HEK293 (cell line): ENCODE measurements around the gene CHSY1.

Source experiments
- CTCF ChIA-PET: fragments of 350-600 bp; formaldehyde crosslinking; extraction: SDS; loops from one replicate; lab custom pipeline; 2021; ENCODE audit warnings: antibody characterized with exemption; lab: Yijun Ruan, JAX
- POLR2A ChIA-PET: fragments of 300-600 bp; formaldehyde crosslinking; extraction: SDS; loops from one replicate; lab custom pipeline; 2020; ENCODE audit warnings: antibody characterized with exemption, inconsistent platforms; lab: Yijun Ruan, JAX
- H3K27ac ChIP-seq: fragments of 200-500 bp; sonication (Bioruptor generic); 2 replicates; pipeline ENCODE4 v1.5.1; 2014; ENCODE audit warnings: low read depth, low read length, control low read depth, inconsistent platforms; ENCODE audit errors: extremely low read depth
- H3K36me3 ChIP-seq, 2 experiments: fragments of 200-500 bp in 1 of 2; sonication (Bioruptor generic) in 1 of 2; 1 replicate in 1 of 2; 2 replicates in 1 of 2; pipeline ENCODE4 v1.5.1; 2014 to 2017; ENCODE audit warnings: inconsistent platforms in 2 of 2, low read length in 2 of 2; ENCODE audit not compliant: control insufficient read depth in 2 of 2, insufficient read depth in 1 of 2
- H3K4me1 ChIP-seq: fragments of 200-500 bp; sonication (Bioruptor generic); 2 replicates; pipeline ENCODE4 v1.5.1; 2014; ENCODE audit warnings: mild to moderate bottlenecking, low read length, inconsistent platforms; ENCODE audit not compliant: control insufficient read depth, insufficient read depth
- H3K4me3 ChIP-seq: 2 replicates; pipeline ENCODE4 v1.5.1; 2011; ENCODE audit warnings: low read depth, mild to moderate bottlenecking, control low read depth, low read length, moderate library complexity
- H3K9me3 ChIP-seq: fragments of 200-500 bp; sonication (Bioruptor generic); 2 replicates; pipeline ENCODE4 v1.5.1; 2014; ENCODE audit warnings: low read depth, low read length, inconsistent platforms; ENCODE audit not compliant: control insufficient read depth, insufficient read depth
- BCL11B ChIP-seq: fragments of 450-650 bp; formaldehyde crosslinking; IDR thresholded peaks from 2 replicates; pipeline ENCODE4 v1.5.1; 2016; ENCODE audit warnings: low read depth, missing biosample characterization, missing genetic modification characterization
- HOXC10 ChIP-seq: sonication (generic); formaldehyde crosslinking; IDR thresholded peaks from 2 replicates; pipeline ENCODE4 v1.8.1; 2023; ENCODE audit warnings: mild to moderate bottlenecking, missing genetic modification reagents
- KLF8 ChIP-seq: fragments of 450-650 bp; formaldehyde crosslinking; IDR thresholded peaks from 2 replicates; pipeline ENCODE4 v1.5.1; 2016; ENCODE audit warnings: missing biosample characterization, missing genetic modification characterization
- MZF1 ChIP-seq: fragments of 450-650 bp; formaldehyde crosslinking; IDR thresholded peaks from 2 replicates; pipeline ENCODE4 v1.5.1; 2017; ENCODE audit warnings: missing biosample characterization, missing genetic modification characterization, borderline replicate concordance
- PATZ1 ChIP-seq: fragments of 450-650 bp; formaldehyde crosslinking; IDR thresholded peaks from 2 replicates; pipeline ENCODE4 v1.5.1; 2016; ENCODE audit warnings: missing biosample characterization, missing genetic modification characterization
- PRDM2 ChIP-seq: fragments of 450-650 bp; formaldehyde crosslinking; IDR thresholded peaks from 2 replicates; pipeline ENCODE4 v1.5.1; 2016; ENCODE audit warnings: missing biosample characterization, missing genetic modification characterization, borderline replicate concordance
- SETDB1 ChIP-seq: IDR thresholded peaks from one replicate; pipeline ENCODE4 v1.6.1; 2017; ENCODE audit warnings: mild to moderate bottlenecking, low read length, moderate library complexity, mixed read lengths; ENCODE audit not compliant: insufficient read length
- ZEB2 ChIP-seq: fragments of 450-650 bp; formaldehyde crosslinking; IDR thresholded peaks from 2 replicates; pipeline ENCODE4 v1.5.1; 2016; ENCODE audit warnings: missing biosample characterization, missing genetic modification characterization
- ZFHX2 ChIP-seq: fragments of 450-650 bp; formaldehyde crosslinking; conservative IDR thresholded peaks from 2 replicates; pipeline ENCODE4 v1.5.1; 2016; ENCODE audit warnings: missing biosample characterization, missing genetic modification characterization
- ZNF175 ChIP-seq: fragments of 450-650 bp; formaldehyde crosslinking; IDR thresholded peaks from 2 replicates; pipeline ENCODE4 v1.5.1; 2016; ENCODE audit warnings: missing biosample characterization, missing genetic modification characterization
- ZNF202 ChIP-seq: fragments of 450-650 bp; formaldehyde crosslinking; IDR thresholded peaks from 2 replicates; pipeline ENCODE4 v1.5.1; 2016; ENCODE audit warnings: missing biosample characterization, missing genetic modification characterization, borderline replicate concordance
- ZNF223 ChIP-seq: fragments of 450-650 bp; formaldehyde crosslinking; IDR thresholded peaks from 2 replicates; pipeline ENCODE4 v1.5.1; 2016; ENCODE audit warnings: missing biosample characterization, missing genetic modification characterization
- ZNF23 ChIP-seq: fragments of 450-650 bp; formaldehyde crosslinking; IDR thresholded peaks from 2 replicates; pipeline ENCODE4 v1.5.1; 2016; ENCODE audit warnings: missing biosample characterization, missing genetic modification characterization, borderline replicate concordance
- ZNF24 ChIP-seq: fragments of 450-650 bp; formaldehyde crosslinking; IDR thresholded peaks from 2 replicates; pipeline ENCODE4 v1.5.1; 2016; ENCODE audit warnings: missing biosample characterization, missing genetic modification characterization
- ZNF248 ChIP-seq: fragments of 450-650 bp; formaldehyde crosslinking; IDR thresholded peaks from 2 replicates; pipeline ENCODE4 v1.5.1; 2017; ENCODE audit warnings: missing biosample characterization, missing genetic modification characterization
- ZNF266 ChIP-seq: fragments of 450-650 bp; formaldehyde crosslinking; IDR thresholded peaks from 2 replicates; pipeline ENCODE4 v1.5.1; 2016; ENCODE audit warnings: missing biosample characterization, missing genetic modification characterization, low read depth
- ZNF335 ChIP-seq: fragments of 450-650 bp; formaldehyde crosslinking; conservative IDR thresholded peaks from 2 replicates; pipeline ENCODE4 v1.5.1; 2016; ENCODE audit warnings: missing biosample characterization, missing genetic modification characterization
- ZNF341 ChIP-seq: fragments of 450-650 bp; formaldehyde crosslinking; IDR thresholded peaks from 2 replicates; pipeline ENCODE4; 2016; ENCODE audit warnings: low read depth, missing biosample characterization, missing genetic modification characterization
- ZNF426 ChIP-seq: fragments of 450-650 bp; formaldehyde crosslinking; IDR thresholded peaks from 2 replicates; pipeline ENCODE4 v1.5.1; 2017; ENCODE audit warnings: missing biosample characterization, missing genetic modification characterization, mild to moderate bottlenecking, inconsistent platforms, moderate library complexity
- ZNF514 ChIP-seq: fragments of 450-650 bp; formaldehyde crosslinking; IDR thresholded peaks from 2 replicates; pipeline ENCODE4 v1.5.1; 2016; ENCODE audit warnings: missing biosample characterization, missing genetic modification characterization
- ZNF530 ChIP-seq: fragments of 450-650 bp; formaldehyde crosslinking; IDR thresholded peaks from 2 replicates; pipeline ENCODE4 v1.5.1; 2016; ENCODE audit warnings: low read depth, missing biosample characterization, missing genetic modification characterization
- ZNF561 ChIP-seq: fragments of 450-650 bp; IDR thresholded peaks from 2 replicates; pipeline ENCODE4 v1.5.1; 2018; ENCODE audit warnings: missing biosample characterization, missing genetic modification characterization, borderline replicate concordance
- ZNF677 ChIP-seq: fragments of 450-650 bp; IDR thresholded peaks from 2 replicates; pipeline ENCODE4 v1.5.0; 2018; ENCODE audit warnings: missing biosample characterization, mild to moderate bottlenecking, missing genetic modification characterization, moderate library complexity
- ZSCAN4 ChIP-seq: fragments of 450-650 bp; formaldehyde crosslinking; IDR thresholded peaks from 2 replicates; pipeline ENCODE4 v1.5.1; 2017; ENCODE audit warnings: missing biosample characterization, missing genetic modification characterization

The CHSY1 gene

GRCh38 chr15:101171954-101172353, 79.9 kb downstream of the CHSY1 start:
- H3K36me3 ChIP-seq: peaks cover 0 to 6% of the 10 kb centered on the region in 2 experiments; a peak in 2 of 3 replicates
- no peak overlapping the region for H3K27ac ChIP-seq
- H3K9me3 ChIP-seq: no peaks in the 10 kb centered on the region
- ChIA-PET CTCF (no interaction called here), POLR2A (interaction anchor here (0.9 kb wide), 1 partner anchor 23 kb away, joined by 3 read pairs; no protein-coding TSS in a partner anchor)
- H3K4me3 ChIP-seq: no peak overlapping the region
- H3K4me1 ChIP-seq: peaks cover 4% of the 10 kb centered on the region; the same call in 1 of the 2 replicates
- TF ChIP-seq ZNF24 (tag by site-specific recombination): no peak
- TF ChIP-seq ZNF335: no peak
- no peak for TF ChIP-seq HOXC10 (CRISPR knock-in tag)
- no peak for TF ChIP-seq ZEB2 (tag by site-specific recombination)
- TF ChIP-seq ZNF426 (tag by site-specific recombination): no peak
- no peak for TF ChIP-seq ZNF223 (tag by site-specific recombination)
- no peak for TF ChIP-seq ZNF202 (tag by site-specific recombination)
- TF ChIP-seq KLF8 (tag by site-specific recombination): no peak
- TF ChIP-seq SETDB1: no peak
- no peak for TF ChIP-seq ZFHX2 (tag by site-specific recombination)
- no peak for TF ChIP-seq ZNF530
- no peak for TF ChIP-seq ZNF175 (tag by site-specific recombination)
- no peak for TF ChIP-seq ZNF248 (tag by site-specific recombination)

- CTCF ChIA-PET: no interaction called here
- Histone ChIP-seq H3K36me3 (peaks cover 0 to 6% of the 10 kb centered on the region in 2 experiments; a peak in 1 of 3 replicates), H3K4me1 (peaks cover 4% of the 10 kb centered on the region; the same call in 1 of the 2 replicates), H3K4me3 (no peak overlapping the region), H3K27ac (no peak overlapping the region), H3K9me3 (no peaks in the 10 kb centered on the region)
- POLR2A ChIA-PET: no interaction called here
- no peak for TF ChIP-seq ZNF561 (tag by site-specific recombination)
- no peak for TF ChIP-seq PRDM2 (tag by site-specific recombination)
- no peak for TF ChIP-seq BCL11B (tag by site-specific recombination)
- no peak for TF ChIP-seq ZNF341 (tag by site-specific recombination)
- no peak for TF ChIP-seq PATZ1
- TF ChIP-seq ZNF266 (tag by site-specific recombination): no peak
- TF ChIP-seq ZNF677 (tag by site-specific recombination): no peak
- no peak for TF ChIP-seq ZNF514 (tag by site-specific recombination)
- no peak for TF ChIP-seq MZF1 (tag by site-specific recombination)
- no peak for TF ChIP-seq ZSCAN4 (tag by site-specific recombination)
- no peak for TF ChIP-seq ZNF23
Measured at GRCh38 chr15:101170568-101171350, 81.1 kb downstream of the CHSY1 start.
